Measurements from ENCODE around the gene AMD1.
A peak's percentile ranks its signal among the peaks of the same experiment; 100 is the strongest.

The AMD1 gene

DNA sequence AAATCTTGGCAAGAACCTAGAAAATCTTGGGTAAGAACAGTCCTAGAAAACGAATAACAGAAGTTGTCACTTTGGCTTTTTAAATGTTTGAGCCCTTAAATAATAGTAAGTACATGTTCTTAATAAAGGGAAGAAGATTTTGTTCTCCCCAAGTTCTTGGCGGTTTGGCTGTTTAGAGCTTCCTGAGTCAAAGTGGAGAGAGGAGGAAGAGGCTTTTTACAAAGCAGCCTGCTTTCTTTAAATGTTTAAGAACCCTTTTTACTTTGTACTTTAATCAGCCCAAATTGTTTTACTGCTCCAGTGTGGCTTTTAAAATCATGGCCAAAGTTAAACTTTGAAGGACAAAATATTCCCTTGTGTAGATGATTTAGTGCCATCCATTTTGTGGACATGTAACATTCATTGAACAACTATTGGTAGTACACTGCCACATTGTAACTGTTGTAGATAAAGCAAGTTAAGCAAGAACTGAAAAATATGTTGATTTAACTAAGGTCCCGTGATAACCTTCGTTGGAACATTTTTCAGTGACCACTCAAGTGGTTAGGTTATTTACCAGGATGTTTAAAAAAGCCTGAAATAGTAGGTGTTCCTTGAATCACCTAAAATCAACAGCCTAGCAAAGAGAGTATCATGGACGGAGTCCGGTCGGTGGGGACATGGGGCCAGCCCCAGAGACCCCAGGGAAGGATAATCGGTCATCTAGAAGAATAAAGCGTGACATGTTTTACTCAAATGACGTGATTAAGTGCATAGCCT is 2.4 kb downstream of the AMD1 start:
- Histone ChIP-seq H3K36me3 (ENCODE audit: control insufficient read depth, insufficient read depth, low read length) (no peaks in the 10 kb centered on the region), H3K4me3 (ENCODE audit: insufficient read depth, low read depth, low read length, poor library complexity, severe bottlenecking) (peak overlapping the region; percentile 92), H3K27me3 (replicated peaks; ENCODE audit: control insufficient read depth, insufficient read depth, low read length, poor library complexity, severe bottlenecking) (no peaks in the 10 kb centered on the region), H3K9me3 (ENCODE audit: control insufficient read depth, low read length) (no peaks in the 10 kb centered on the region), H3K27ac (ENCODE audit: insufficient read depth, low read length, poor library complexity, severe bottlenecking) (peak overlapping the region; percentile 87), H3K4me1 (ENCODE audit: control insufficient read depth, insufficient read depth, low read length, poor library complexity, severe bottlenecking) (peaks cover 35% of the 10 kb centered on the region)
- DNase-seq = no peak

DNA sequence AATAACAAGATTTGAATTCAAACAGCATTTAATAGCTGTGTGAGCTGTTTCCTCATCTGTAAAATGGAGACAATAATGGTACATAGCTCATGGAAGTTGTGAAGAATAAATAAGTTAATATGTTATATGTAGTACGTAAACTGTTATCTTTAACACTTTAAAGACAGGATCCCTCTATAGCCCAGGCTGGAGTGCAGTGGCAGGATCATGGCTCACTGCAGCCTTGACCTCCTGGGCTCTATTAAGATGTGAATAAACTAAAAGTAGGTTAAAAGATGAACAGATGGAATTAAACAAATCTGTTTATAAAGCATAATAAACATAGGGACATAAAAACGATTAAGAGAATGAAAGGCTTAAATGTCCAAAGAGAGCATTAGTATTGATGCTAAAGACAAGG is 3.0 kb downstream of the AMD1 start:
- Histone ChIP-seq H3K27ac (ENCODE audit: insufficient read depth, low read length, poor library complexity, severe bottlenecking) (peak overlapping the region; percentile 87), H3K27me3 (replicated peaks; ENCODE audit: control insufficient read depth, insufficient read depth, low read length, poor library complexity, severe bottlenecking) (no peaks in the 10 kb centered on the region), H3K4me1 (ENCODE audit: control insufficient read depth, insufficient read depth, low read length, poor library complexity, severe bottlenecking) (peaks cover 40% of the 10 kb centered on the region), H3K4me3 (ENCODE audit: insufficient read depth, low read depth, low read length, poor library complexity, severe bottlenecking) (peak overlapping the region; percentile 92), H3K36me3 (ENCODE audit: control insufficient read depth, insufficient read depth, low read length) (no peaks in the 10 kb centered on the region), H3K9me3 (ENCODE audit: control insufficient read depth, low read length) (no peaks in the 10 kb centered on the region)
- no peak for DNase-seq

DNA sequence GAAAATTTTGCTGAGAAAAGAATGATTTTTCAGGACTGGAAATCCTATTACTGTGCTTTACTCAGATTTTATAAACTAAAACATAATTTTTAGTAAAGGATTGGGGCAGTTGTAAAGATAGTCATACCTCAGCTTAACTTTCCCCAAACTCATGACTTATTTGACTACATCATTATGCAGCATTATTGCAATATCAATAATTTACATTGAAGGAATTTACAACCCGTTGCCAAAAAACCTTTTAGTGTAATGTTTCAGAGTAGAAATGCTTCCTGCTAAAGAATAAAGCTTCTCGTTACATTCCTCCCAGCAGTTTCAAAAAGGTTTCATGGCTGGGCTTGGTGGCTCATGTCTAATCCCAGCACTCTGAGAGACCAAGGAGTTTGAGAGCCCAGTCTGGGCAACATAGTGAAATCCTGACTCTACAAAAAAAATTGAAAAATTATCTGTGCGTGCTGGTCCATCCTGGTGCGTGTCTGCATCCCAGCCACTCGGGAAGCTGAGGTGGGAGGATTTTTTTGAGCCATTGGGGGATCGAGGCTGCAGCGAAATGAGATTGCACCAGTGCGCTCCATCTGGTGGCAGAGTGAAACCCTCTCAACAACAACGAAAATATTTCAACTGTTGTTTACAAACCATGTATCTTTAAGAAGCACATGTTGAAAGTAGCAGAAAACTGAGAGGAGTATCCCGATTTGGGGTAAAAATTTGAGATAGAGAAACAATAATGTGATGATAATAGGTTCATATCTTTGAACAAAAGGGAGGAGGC is 4.4 kb downstream of the AMD1 start:
- no peak overlapping the region for H3K27ac ChIP-seq (ENCODE audit: insufficient read depth, low read length, poor library complexity, severe bottlenecking)
- H3K36me3 ChIP-seq (ENCODE audit: control insufficient read depth, insufficient read depth, low read length) = no peaks in the 10 kb centered on the region
- no peaks in the 10 kb centered on the region for H3K27me3 ChIP-seq (replicated peaks; ENCODE audit: control insufficient read depth, insufficient read depth, low read length, poor library complexity, severe bottlenecking)
- peaks cover 51% of the 10 kb centered on the region for H3K4me1 ChIP-seq (ENCODE audit: control insufficient read depth, insufficient read depth, low read length, poor library complexity, severe bottlenecking)
- H3K9me3 ChIP-seq (ENCODE audit: control insufficient read depth, low read length) = no peaks in the 10 kb centered on the region
- DNase-seq = peak in 1 of 3 donors; percentile 18
- H3K4me3 ChIP-seq (ENCODE audit: insufficient read depth, low read depth, low read length, poor library complexity, severe bottlenecking) = peak overlapping the region; percentile 1

DNA sequence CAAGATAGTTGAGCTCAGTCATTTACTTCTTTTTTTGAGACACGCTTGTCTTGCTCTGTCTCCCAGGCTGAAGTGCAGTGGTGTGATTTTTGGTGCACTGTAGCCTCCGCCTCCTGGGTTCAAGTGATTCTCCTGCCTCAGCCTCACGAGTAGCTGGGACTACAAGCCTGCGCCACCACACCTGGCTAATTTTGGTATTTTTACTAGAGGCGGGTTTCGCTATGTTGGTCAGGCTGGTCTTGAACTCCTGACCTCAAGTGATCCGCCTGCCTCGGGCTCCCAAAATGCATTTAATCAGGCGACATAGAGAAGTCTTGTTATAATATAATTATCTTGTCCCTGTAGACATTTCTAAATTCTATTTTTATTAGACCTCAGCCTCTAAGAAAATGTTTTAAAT is 6.1 kb downstream of the AMD1 start:
- no peaks in the 10 kb centered on the region for H3K9me3 ChIP-seq (ENCODE audit: control insufficient read depth, low read length)
- no peak overlapping the region for H3K27ac ChIP-seq (ENCODE audit: insufficient read depth, low read length, poor library complexity, severe bottlenecking)
- no peak overlapping the region for H3K4me3 ChIP-seq (ENCODE audit: insufficient read depth, low read depth, low read length, poor library complexity, severe bottlenecking)
- no peaks in the 10 kb centered on the region for H3K27me3 ChIP-seq (replicated peaks; ENCODE audit: control insufficient read depth, insufficient read depth, low read length, poor library complexity, severe bottlenecking)
- DNase-seq = no peak
- no peaks in the 10 kb centered on the region for H3K36me3 ChIP-seq (ENCODE audit: control insufficient read depth, insufficient read depth, low read length)
- peaks cover 60% of the 10 kb centered on the region for H3K4me1 ChIP-seq (ENCODE audit: control insufficient read depth, insufficient read depth, low read length, poor library complexity, severe bottlenecking)

DNA sequence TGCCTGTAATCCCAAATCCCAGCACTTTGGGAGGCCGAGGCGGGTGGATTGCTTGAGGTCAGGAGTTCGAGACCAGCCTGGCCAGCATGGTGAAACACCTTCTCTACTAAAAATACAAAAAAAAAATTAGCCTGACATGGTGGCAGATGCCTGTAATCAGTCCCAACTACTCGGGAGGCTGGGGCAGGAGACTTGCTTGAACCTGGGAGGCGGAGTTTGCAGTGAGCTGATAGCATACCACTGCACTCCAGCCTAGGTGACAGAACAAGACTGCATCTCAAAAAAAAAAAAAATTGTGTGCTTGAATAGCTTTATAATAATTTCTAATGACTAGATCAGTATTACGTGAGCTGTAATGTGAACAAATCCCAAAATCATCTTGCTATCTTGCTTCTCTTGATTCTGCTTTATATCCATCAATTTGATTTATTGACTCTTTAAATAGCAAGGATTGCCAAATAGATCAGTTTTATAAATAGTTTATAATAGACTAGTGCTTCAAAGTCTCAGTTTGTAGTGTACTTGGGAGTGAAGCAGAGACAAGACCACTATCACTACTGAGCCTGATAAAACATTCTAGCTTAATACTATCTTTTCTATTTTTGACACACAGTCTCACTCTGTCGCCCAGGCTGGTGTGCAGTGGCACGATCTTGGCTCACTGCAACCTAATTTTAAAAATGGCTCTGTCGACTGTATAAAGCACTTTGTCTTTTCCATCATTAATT is 7.1 kb downstream of the AMD1 start:
- no peak overlapping the region for H3K27ac ChIP-seq (ENCODE audit: insufficient read depth, low read length, poor library complexity, severe bottlenecking)
- H3K36me3 ChIP-seq (ENCODE audit: control insufficient read depth, insufficient read depth, low read length) = no peaks in the 10 kb centered on the region
- no peak for DNase-seq
- H3K4me3 ChIP-seq (ENCODE audit: insufficient read depth, low read depth, low read length, poor library complexity, severe bottlenecking) = no peak overlapping the region
- no peaks in the 10 kb centered on the region for H3K9me3 ChIP-seq (ENCODE audit: control insufficient read depth, low read length)
- H3K27me3 ChIP-seq (replicated peaks; ENCODE audit: control insufficient read depth, insufficient read depth, low read length, poor library complexity, severe bottlenecking) = no peaks in the 10 kb centered on the region
- H3K4me1 ChIP-seq (ENCODE audit: control insufficient read depth, insufficient read depth, low read length, poor library complexity, severe bottlenecking) = peaks cover 63% of the 10 kb centered on the region

DNA sequence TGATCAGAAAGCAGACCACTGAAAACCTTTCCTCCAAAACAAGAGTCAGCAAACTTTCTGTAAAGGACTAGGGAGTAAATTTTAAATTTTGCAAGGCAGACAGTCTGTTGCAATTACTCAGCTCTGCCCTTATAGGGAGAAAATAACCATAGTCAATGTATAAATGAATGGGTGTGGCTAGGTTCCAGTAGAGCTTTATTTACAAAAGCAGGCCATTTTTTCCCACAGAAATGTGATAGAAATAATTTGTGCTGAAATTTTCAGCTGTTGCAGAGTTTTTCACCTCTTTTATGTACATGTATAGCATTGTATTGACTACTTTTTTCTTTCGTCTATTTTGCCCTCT is 7.7 kb downstream of the AMD1 start:
- Histone ChIP-seq H3K27ac (ENCODE audit: insufficient read depth, low read length, poor library complexity, severe bottlenecking) (no peak overlapping the region), H3K36me3 (ENCODE audit: control insufficient read depth, insufficient read depth, low read length) (no peaks in the 10 kb centered on the region), H3K9me3 (ENCODE audit: control insufficient read depth, low read length) (no peaks in the 10 kb centered on the region), H3K4me3 (ENCODE audit: insufficient read depth, low read depth, low read length, poor library complexity, severe bottlenecking) (no peak overlapping the region), H3K4me1 (ENCODE audit: control insufficient read depth, insufficient read depth, low read length, poor library complexity, severe bottlenecking) (peaks cover 63% of the 10 kb centered on the region), H3K27me3 (replicated peaks; ENCODE audit: control insufficient read depth, insufficient read depth, low read length, poor library complexity, severe bottlenecking) (no peaks in the 10 kb centered on the region)
- no peak for DNase-seq

DNA sequence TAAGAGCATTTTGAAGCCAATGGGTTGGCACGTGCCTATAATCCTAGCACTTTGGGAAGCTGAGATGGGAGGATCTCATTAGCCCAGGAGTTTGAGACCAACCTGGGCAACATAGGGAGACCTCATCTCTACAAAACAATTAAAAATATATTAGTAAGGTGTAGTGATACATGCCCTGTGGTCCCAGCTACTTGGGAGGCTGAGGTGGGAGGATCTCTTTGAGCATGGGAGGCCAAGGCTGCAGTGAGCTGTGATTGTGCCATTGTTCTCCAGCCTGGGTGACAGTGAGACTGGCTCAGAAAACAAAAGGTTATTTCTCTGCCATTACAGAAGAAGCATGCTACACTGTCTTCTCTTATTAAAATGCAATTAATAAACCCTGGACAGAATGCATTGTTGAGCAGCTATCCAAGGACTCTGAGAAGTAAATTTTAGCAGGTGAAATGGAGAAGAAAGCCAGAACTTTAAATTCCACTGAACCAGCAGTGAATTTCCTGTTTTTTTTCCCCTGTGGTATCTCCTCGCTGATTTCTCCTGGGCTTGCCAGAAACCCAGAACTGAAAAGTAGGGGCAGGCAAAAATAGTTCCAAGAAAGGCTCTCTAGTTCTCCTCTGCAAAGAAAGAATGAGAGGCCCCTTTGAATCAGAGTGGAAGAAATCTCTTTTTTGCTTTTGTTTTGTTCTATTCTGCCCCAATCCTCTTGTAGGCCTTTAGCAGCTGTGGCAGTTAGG is 8.4 kb downstream of the AMD1 start:
- H3K27me3 ChIP-seq (replicated peaks; ENCODE audit: control insufficient read depth, insufficient read depth, low read length, poor library complexity, severe bottlenecking) = no peaks in the 10 kb centered on the region
- H3K36me3 ChIP-seq (ENCODE audit: control insufficient read depth, insufficient read depth, low read length) = peaks cover 2% of the 10 kb centered on the region
- no peaks in the 10 kb centered on the region for H3K9me3 ChIP-seq (ENCODE audit: control insufficient read depth, low read length)
- DNase-seq = no peak
- no peak overlapping the region for H3K4me3 ChIP-seq (ENCODE audit: insufficient read depth, low read depth, low read length, poor library complexity, severe bottlenecking)
- peaks cover 57% of the 10 kb centered on the region for H3K4me1 ChIP-seq (ENCODE audit: control insufficient read depth, insufficient read depth, low read length, poor library complexity, severe bottlenecking)
- H3K27ac ChIP-seq (ENCODE audit: insufficient read depth, low read length, poor library complexity, severe bottlenecking) = no peak overlapping the region

DNA sequence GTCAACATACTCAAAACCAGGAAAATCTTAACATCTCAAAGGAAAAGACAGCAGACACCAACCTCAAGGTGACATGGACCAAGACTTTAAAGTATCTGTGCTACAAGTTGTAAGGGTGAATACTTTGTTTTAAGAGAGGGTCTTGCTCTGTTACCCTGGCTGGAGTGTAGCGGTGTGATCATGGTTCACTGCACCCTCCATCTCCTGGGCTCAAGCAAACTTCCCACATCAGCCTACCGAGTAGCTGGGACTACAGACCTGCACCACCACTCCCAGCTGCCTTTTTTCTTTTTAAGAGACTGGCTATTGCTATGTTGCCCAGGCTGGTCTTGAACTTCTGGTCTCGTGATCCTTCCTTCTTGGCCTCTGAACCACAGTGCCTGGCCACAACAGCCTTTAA is 9.7 kb downstream of the AMD1 start:
- no peak overlapping the region for H3K4me3 ChIP-seq (ENCODE audit: insufficient read depth, low read depth, low read length, poor library complexity, severe bottlenecking)
- no peak for DNase-seq
- H3K27me3 ChIP-seq (replicated peaks; ENCODE audit: control insufficient read depth, insufficient read depth, low read length, poor library complexity, severe bottlenecking) = no peaks in the 10 kb centered on the region
- peaks cover 3% of the 10 kb centered on the region for H3K36me3 ChIP-seq (ENCODE audit: control insufficient read depth, insufficient read depth, low read length)
- H3K4me1 ChIP-seq (ENCODE audit: control insufficient read depth, insufficient read depth, low read length, poor library complexity, severe bottlenecking) = peaks cover 46% of the 10 kb centered on the region
- no peak overlapping the region for H3K27ac ChIP-seq (ENCODE audit: insufficient read depth, low read length, poor library complexity, severe bottlenecking)
- H3K9me3 ChIP-seq (ENCODE audit: control insufficient read depth, low read length) = no peaks in the 10 kb centered on the region

DNA sequence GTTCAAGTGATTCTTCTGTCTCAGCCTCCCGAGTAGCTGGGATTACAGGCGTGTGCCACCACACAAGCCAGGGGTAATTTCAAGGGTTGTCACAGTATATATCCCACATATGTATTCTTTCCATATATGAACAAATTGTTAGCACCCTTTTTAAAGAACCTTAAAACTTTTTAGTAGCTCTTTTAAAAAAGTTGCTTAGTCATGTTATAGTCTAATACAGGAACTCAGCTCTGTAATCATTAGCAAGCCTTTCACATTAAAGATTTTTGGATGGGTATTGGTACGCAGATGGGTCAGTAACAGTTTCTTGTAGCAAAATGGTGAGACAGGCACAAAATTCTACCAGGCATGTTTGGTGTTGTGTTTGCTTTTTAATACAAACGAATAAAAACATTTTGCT is 10.9 kb downstream of the AMD1 start:
- H3K36me3 ChIP-seq (ENCODE audit: control insufficient read depth, insufficient read depth, low read length) = peaks cover 13% of the 10 kb centered on the region
- DNase-seq = no peak
- H3K27me3 ChIP-seq (replicated peaks; ENCODE audit: control insufficient read depth, insufficient read depth, low read length, poor library complexity, severe bottlenecking) = no peaks in the 10 kb centered on the region
- peaks cover 38% of the 10 kb centered on the region for H3K4me1 ChIP-seq (ENCODE audit: control insufficient read depth, insufficient read depth, low read length, poor library complexity, severe bottlenecking)
- H3K27ac ChIP-seq (ENCODE audit: insufficient read depth, low read length, poor library complexity, severe bottlenecking) = no peak overlapping the region
- no peak overlapping the region for H3K4me3 ChIP-seq (ENCODE audit: insufficient read depth, low read depth, low read length, poor library complexity, severe bottlenecking)
- no peaks in the 10 kb centered on the region for H3K9me3 ChIP-seq (ENCODE audit: control insufficient read depth, low read length)
